Glutamatergic neuron (in vitro differentiated cells): ENCODE data around the gene SMIM20. TPM values are rescaled to one million over a fixed set of nuclear protein-coding genes. Genes with fewer than 3 reads are reported as not detected.

Experiments used
- DNase-seq: peaks from one replicate; pipeline ENCODE4 v3.0.0; 2022
- H3K27ac Mint-ChIP-seq: one replicate; pipeline ENCODE4 v1.8.0; 2020; ENCODE audit warnings: mild to moderate bottlenecking, mixed read lengths, inconsistent platforms; ENCODE audit not compliant: unreplicated experiment
- H3K27me3 Mint-ChIP-seq: one replicate; pipeline ENCODE4 v1.8.0; 2020; ENCODE audit warnings: mild to moderate bottlenecking, moderate library complexity, mixed read lengths, inconsistent platforms; ENCODE audit not compliant: unreplicated experiment
- H3K36me3 Mint-ChIP-seq: one replicate; pipeline ENCODE4 v1.8.0; 2020; ENCODE audit warnings: mild to moderate bottlenecking, mixed read lengths, inconsistent platforms; ENCODE audit not compliant: unreplicated experiment
- H3K4me1 Mint-ChIP-seq: one replicate; pipeline ENCODE4 v1.8.0; 2020; ENCODE audit warnings: mild to moderate bottlenecking, low read depth, mixed read lengths, inconsistent platforms; ENCODE audit not compliant: unreplicated experiment
- H3K4me3 Mint-ChIP-seq: one replicate; pipeline ENCODE4 v1.8.0; 2020; ENCODE audit warnings: mild to moderate bottlenecking, mixed read lengths, inconsistent platforms; ENCODE audit not compliant: unreplicated experiment
- H3K9me3 Mint-ChIP-seq: one replicate; pipeline ENCODE4 v1.8.0; 2020; ENCODE audit warnings: mild to moderate bottlenecking, moderate library complexity, mixed read lengths, inconsistent platforms; ENCODE audit not compliant: unreplicated experiment
- CTCF ChIP-seq: fragments of 200-600 bp; sonication (generic); IDR thresholded peaks from one replicate; pipeline ENCODE4 v1.5.0; 2021; ENCODE audit not compliant: partially characterized antibody, unreplicated experiment
- total RNA-seq: library from RNA; stranded (reverse); fragmentation: NEBNext Ultra II Directional; extraction: Animal tissue kit (Norgen Biotek cat#: 25700); gene quantifications from one replicate; pipeline ENCODE4 v1.2.1, GENCODE V29; 2021; ENCODE audit not compliant: unreplicated experiment

SMIM20 gene
- total RNA-seq, 1 donor from 2014 or later, result 19.6 TPM

- Mint-ChIP-seq H3K4me1 (peaks cover 14% of the 10 kb centered on the region), H3K36me3 (peaks cover 3% of the 10 kb centered on the region), H3K9me3 (peaks cover 3% of the 10 kb centered on the region), H3K27ac (no peak overlapping the region), H3K27me3 (peaks cover 2% of the 10 kb centered on the region), H3K4me3 (no peak overlapping the region)
- DNase-seq, result no peak
- no peak for TF ChIP-seq CTCF
These were observed 34.9 kb upstream of the SMIM20 start for GRCh38 chr4:25879091-25879584.

DNA sequence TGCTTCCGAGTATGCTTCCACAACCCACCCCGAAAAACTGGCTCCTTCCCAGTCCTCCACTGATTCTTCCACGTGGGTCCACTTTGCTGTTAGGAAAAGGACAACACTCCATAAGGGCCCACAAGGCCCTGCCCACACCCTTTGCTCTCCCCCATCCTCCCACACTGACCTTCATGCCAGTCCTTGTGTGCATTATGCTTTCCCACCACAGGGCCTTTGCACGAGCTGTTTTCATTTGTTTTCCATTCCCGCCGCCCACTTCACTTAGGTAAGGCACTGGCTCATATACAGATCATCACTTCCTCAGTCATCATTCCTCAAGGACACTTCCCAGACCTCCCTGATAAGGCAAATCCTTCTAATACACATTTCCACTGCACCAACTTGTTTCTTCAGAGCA lies 34.4 kb upstream of the SMIM20 start:
- Mint-ChIP-seq H3K27ac (no peak overlapping the region), H3K4me3 (no peak overlapping the region), H3K27me3 (no peaks in the 10 kb centered on the region), H3K9me3 (peaks cover 2% of the 10 kb centered on the region), H3K4me1 (peaks cover 12% of the 10 kb centered on the region), H3K36me3 (peaks cover 4% of the 10 kb centered on the region)
- TF ChIP-seq CTCF, result no peak
- no peak for DNase-seq

GRCh38 chr4:25879991-25880651 lies 33.9 kb upstream of the SMIM20 start:
- no peak for TF ChIP-seq CTCF
- Mint-ChIP-seq H3K27me3 (no peaks in the 10 kb centered on the region), H3K36me3 (peaks cover 4% of the 10 kb centered on the region), H3K4me3 (no peak overlapping the region), H3K27ac (no peak overlapping the region), H3K4me1 (peaks cover 8% of the 10 kb centered on the region), H3K9me3 (peaks cover 2% of the 10 kb centered on the region)
- no peak for DNase-seq

- no peak overlapping the region for H3K27ac Mint-ChIP-seq
- peaks cover 4% of the 10 kb centered on the region for H3K36me3 Mint-ChIP-seq
- no peaks in the 10 kb centered on the region for H3K27me3 Mint-ChIP-seq
- DNase-seq, result no peak
- H3K4me3 Mint-ChIP-seq, result no peak overlapping the region
- no peak for TF ChIP-seq CTCF
- H3K9me3 Mint-ChIP-seq, result peaks cover 2% of the 10 kb centered on the region
- peaks cover 7% of the 10 kb centered on the region for H3K4me1 Mint-ChIP-seq
These were observed 32.8 kb upstream of the SMIM20 start for GRCh38 chr4:25881193-25881592.

GRCh38 chr4:25882226-25882625 lies 31.8 kb upstream of the SMIM20 start:
- Mint-ChIP-seq H3K27ac (no peak overlapping the region), H3K4me1 (peaks cover 7% of the 10 kb centered on the region), H3K4me3 (no peak overlapping the region), H3K27me3 (no peaks in the 10 kb centered on the region), H3K36me3 (peaks cover 4% of the 10 kb centered on the region), H3K9me3 (peaks cover 2% of the 10 kb centered on the region)
- TF ChIP-seq CTCF, result no peak
- DNase-seq, result no peak
